ENCODE measurements around the gene HMCN2. TPM values are rescaled to one million over a fixed set of nuclear protein-coding genes. Genes with fewer than 3 reads are reported as not detected.

HMCN2 gene
- total and polyA plus RNA-seq, 4 donors, result 0.24 to 1.8 (median 0.29) TPM

- Histone ChIP-seq H3K27me3 (ENCODE audit: control insufficient read depth in 4 of 4, insufficient read depth in 4 of 4, low read length in 3 of 4) (no peaks in the 10 kb centered on the region), H3K4me3 (ENCODE audit: low read depth in 1 of 3, low read length in 3 of 3) (no peak overlapping the region), H3K4me1 (ENCODE audit: control insufficient read depth in 4 of 4, insufficient read depth in 4 of 4, low read length in 3 of 4) (no peaks in the 10 kb centered on the region), H3K36me3 (ENCODE audit: control insufficient read depth in 4 of 4, insufficient read depth in 3 of 4, low read depth in 1 of 4, low read length in 3 of 4) (no peaks in the 10 kb centered on the region), H3K27ac (ENCODE audit: low read depth in 1 of 2, low read length in 2 of 2) (no peak overlapping the region), H3K9ac (ENCODE audit: low read depth in 1 of 2, low read length in 2 of 2) (no peak overlapping the region), H3K9me3 (ENCODE audit: control insufficient read depth in 4 of 4, low read length in 3 of 4) (no peaks in the 10 kb centered on the region)
- TF ChIP-seq YY1 (IDR thresholded peaks at IDR 0.05), result no peak
- TF ChIP-seq FOXA1 (IDR thresholded peaks at IDR 0.05), result no peak
- TF ChIP-seq SP1 (IDR thresholded peaks at IDR 0.05), result no peak
- TF ChIP-seq HNF4G (IDR thresholded peaks at IDR 0.05), result no peak
- no peak for TF ChIP-seq ZBTB33 (IDR thresholded peaks at IDR 0.05)
- no peak for TF ChIP-seq CTCF (IDR thresholded peaks at IDR 0.05; ENCODE audit: low read depth, low read length, missing input control)
- no peak for TF ChIP-seq EGR1 (IDR thresholded peaks at IDR 0.05; ENCODE audit: low read depth in 2 of 2)
- no peak for TF ChIP-seq TAF1 (conservative IDR thresholded peaks at IDR 0.05)
- TF ChIP-seq ATF3 (IDR thresholded peaks at IDR 0.05), result no peak
- TF ChIP-seq MAX (IDR thresholded peaks at IDR 0.05), result no peak
- no peak for TF ChIP-seq JUND (IDR thresholded peaks at IDR 0.05)
- TF ChIP-seq RAD21 (IDR thresholded peaks at IDR 0.05), result no peak
- no peak for TF ChIP-seq RXRA (IDR thresholded peaks at IDR 0.05)
- TF ChIP-seq REST (IDR thresholded peaks at IDR 0.05), result no peak
- DNase-seq (ENCODE audit: low spot score), result no peak
- WGBS, result 80% methylated on average over 13 of the region's 13 CpGs
Measured at GRCh38 chr9:130421802-130422276, 156.3 kb downstream of the HMCN2 start.

- WGBS, result 88% methylated on average over 10 of the region's 10 CpGs
- no peak for TF ChIP-seq TAF1 (conservative IDR thresholded peaks at IDR 0.05)
- no peak for TF ChIP-seq REST (IDR thresholded peaks at IDR 0.05)
- no peak for TF ChIP-seq SP1 (IDR thresholded peaks at IDR 0.05)
- TF ChIP-seq JUND (IDR thresholded peaks at IDR 0.05), result no peak
- TF ChIP-seq YY1 (IDR thresholded peaks at IDR 0.05), result no peak
- Histone ChIP-seq H3K4me1 (ENCODE audit: control insufficient read depth in 4 of 4, insufficient read depth in 4 of 4, low read length in 3 of 4) (no peaks in the 10 kb centered on the region), H3K9me3 (ENCODE audit: control insufficient read depth in 4 of 4, low read length in 3 of 4) (no peaks in the 10 kb centered on the region), H3K9ac (ENCODE audit: low read depth in 1 of 2, low read length in 2 of 2) (no peak overlapping the region), H3K27ac (ENCODE audit: low read depth in 1 of 2, low read length in 2 of 2) (no peak overlapping the region), H3K27me3 (ENCODE audit: control insufficient read depth in 4 of 4, insufficient read depth in 4 of 4, low read length in 3 of 4) (no peaks in the 10 kb centered on the region), H3K4me3 (ENCODE audit: low read depth in 1 of 3, low read length in 3 of 3) (no peak overlapping the region), H3K36me3 (ENCODE audit: control insufficient read depth in 4 of 4, insufficient read depth in 3 of 4, low read depth in 1 of 4, low read length in 3 of 4) (no peaks in the 10 kb centered on the region)
- no peak for DNase-seq (ENCODE audit: low spot score)
Measured at GRCh38 chr9:130422546-130422945, 157.0 kb downstream of the HMCN2 start.

Data from liver (tissue), 9 donors.